B cell (primary cell): Measurements from ENCODE around the gene FHDC1. TPM values are rescaled to one million over a fixed set of nuclear protein-coding genes. Genes with fewer than 3 reads are reported as not detected.

ENCODE experiments used
- ATAC-seq: fragments of 200-7000 bp; cut with Tn5 transposase; one replicate; pipeline ENCODE4 v1.10.0; 2021; ENCODE audit warnings: low read depth, mild to moderate bottlenecking, moderate number of reproducible peaks, moderate library complexity
- CTCF ChIA-PET: fragments of 350-600 bp; sonication (Branson Sonifier 250); formaldehyde crosslinking; loops from one replicate; lab custom pipeline; 2021; ENCODE audit warnings: antibody characterized with exemption, inconsistent platforms; lab: Charles Lee
- POLR2A ChIA-PET: fragments of 350-600 bp; sonication (Branson Sonifier 250); formaldehyde crosslinking; loops from one replicate; lab custom pipeline; 2021; ENCODE audit warnings: antibody characterized with exemption; lab: Charles Lee
- DNase-seq: peaks from one replicate; pipeline ENCODE4 v3.0.0; 2013
- H2AFZ ChIP-seq: 2 replicates; pipeline ENCODE4 v1.6.1; 2012; ENCODE audit warnings: mild to moderate bottlenecking, low read depth, low read length; ENCODE audit not compliant: insufficient read depth, poor library complexity, severe bottlenecking
- H3K27ac ChIP-seq, 2 donors: 1 replicate in 1 of 2; 2 replicates in 1 of 2; pipeline ENCODE4 v1.5.1; 2012 to 2013; ENCODE audit warnings: low read length in 2 of 2, mild to moderate bottlenecking in 2 of 2, moderate library complexity in 1 of 2
- H3K27me3 ChIP-seq, 4 experiments: fragments of 200-600 bp in 1 of 4; sonication (generic) in 1 of 4; replicated peaks in 1 of 4; 1 replicate in 2 of 4; 2 replicates in 2 of 4; pipeline versions ENCODE4 v1.6.1 to v1.7.0; 2013 to 2016; ENCODE audit warnings: low read length in 3 of 4, mild to moderate bottlenecking in 2 of 4, mixed read lengths in 1 of 4, moderate library complexity in 1 of 4; ENCODE audit not compliant: insufficient read depth in 4 of 4, control insufficient read depth in 3 of 4; ENCODE audit errors: control extremely low read depth in 1 of 4
- H3K36me3 ChIP-seq, 2 experiments: replicated peaks in 1 of 2; 1 replicate in 1 of 2; 2 replicates in 1 of 2; pipeline versions ENCODE4 v1.6.1 to v1.7.1; 2013; ENCODE audit warnings: low read length in 1 of 2; ENCODE audit not compliant: insufficient read depth in 2 of 2, control insufficient read depth in 1 of 2; ENCODE audit errors: control extremely low read depth in 1 of 2, extremely low read depth in 1 of 2
- H3K4me1 ChIP-seq, 2 donors: fragments of 200-600 bp in 1 of 2; sonication (generic) in 1 of 2; 1 replicate in 1 of 2; 2 replicates in 1 of 2; pipeline versions ENCODE4 v1.5.1 to v1.6.1; 2013 to 2017; ENCODE audit warnings: low read length in 2 of 2; ENCODE audit not compliant: control insufficient read depth in 2 of 2, insufficient read depth in 2 of 2
- H3K4me2 ChIP-seq: replicated peaks from 2 replicates; pipeline ENCODE3; 2012; ENCODE audit warnings: mild to moderate bottlenecking, low read depth, low read length; ENCODE audit not compliant: poor library complexity, severe bottlenecking
- H3K4me3 ChIP-seq, 5 experiments: fragments of 200-600 bp in 1 of 5; sonication (generic) in 1 of 5; 1 replicate in 3 of 5; 2 replicates in 2 of 5; pipeline versions ENCODE4 v1.5.1 to v1.7.0; 2011 to 2016; ENCODE audit warnings: low read length in 4 of 5, mild to moderate bottlenecking in 4 of 5, low read depth in 2 of 5, control low read depth in 1 of 5, moderate library complexity in 1 of 5; ENCODE audit not compliant: insufficient read depth in 1 of 5; ENCODE audit errors: control extremely low read depth in 1 of 5, extremely low read depth in 1 of 5
- H3K79me2 ChIP-seq: fragments of 200-600 bp; sonication (generic); one replicate; pipeline ENCODE4 v1.6.0; 2016; ENCODE audit warnings: low read length; ENCODE audit not compliant: control insufficient read depth, insufficient read depth
- H3K9ac ChIP-seq: fragments of 200-600 bp; sonication (generic); 2 replicates; pipeline ENCODE4 v1.6.1; 2017; ENCODE audit warnings: mild to moderate bottlenecking, low read length, moderate library complexity
- H3K9me3 ChIP-seq, 3 donors: one replicate each; pipeline versions ENCODE4 v1.6.1 to v1.7.1; 2013; ENCODE audit warnings: low read length in 2 of 3; ENCODE audit not compliant: control insufficient read depth in 2 of 3, insufficient read depth in 1 of 3; ENCODE audit errors: control extremely low read depth in 1 of 3
- H4K20me1 ChIP-seq: 2 replicates; pipeline ENCODE4 v1.6.0; 2012; ENCODE audit warnings: mild to moderate bottlenecking, low read length; ENCODE audit not compliant: insufficient read depth, control insufficient read depth, poor library complexity, severe bottlenecking
- H3K27ac Mint-ChIP-seq: one replicate; pipeline ENCODE4 v1.8.0; 2021; ENCODE audit warnings: mixed read lengths
- H3K27me3 Mint-ChIP-seq: one replicate; pipeline ENCODE4 v1.8.0; 2021; ENCODE audit warnings: mixed read lengths
- H3K4me1 Mint-ChIP-seq: one replicate; pipeline ENCODE4 v1.8.0; 2021; ENCODE audit warnings: mixed read lengths
- H3K4me3 Mint-ChIP-seq: one replicate; pipeline ENCODE4 v1.8.0; 2021; ENCODE audit warnings: mixed read lengths
- H3K9me3 Mint-ChIP-seq: one replicate; pipeline ENCODE4 v1.8.0; 2022; ENCODE audit warnings: mixed read lengths; ENCODE audit not compliant: insufficient read depth
- EZH2 ChIP-seq: IDR thresholded peaks from 2 replicates; pipeline ENCODE4 v1.6.1; 2012; ENCODE audit warnings: borderline replicate concordance, low read depth, mild to moderate bottlenecking, moderate library complexity, low read length; ENCODE audit not compliant: insufficient read depth, poor library complexity, severe bottlenecking
- WGBS: methylation state at CpG from one replicate; pipeline ENCODE4 v1.1.5; 2013; ENCODE audit warnings: missing lambda C conversion rate; ENCODE audit not compliant: insufficient coverage; 5-methylcytosine and 5-hydroxymethylcytosine counted together
- intact Hi-C: fragments of 100-400 bp; cut with micrococcal nuclease; formaldehyde crosslinking; loops from one replicate; pipeline ENCODE4 v1.10.0; 2022
- polyA plus RNA-seq: library from polyadenylated mRNA; depleted of rRNA; stranded (reverse); fragments of >200 nt; gene quantifications from 2 replicates; pipeline ENCODE4 v1.2.3, GENCODE V29; 2012
- total RNA-seq, 2 donors: library from RNA; stranded (reverse); fragments of 120-200 nt in 1 of 2; gene quantifications; 1 replicate in 1 of 2; 2 replicates in 1 of 2; pipeline versions ENCODE4 v1.2.3 to v1.2.4, GENCODE V29; 2013 to 2022
- TF ChIP-seq, protein P1 (sequence below): fragments of 200-600 bp; IDR thresholded peaks from one replicate; pipeline ENCODE4 v1.8.0; 2022; ENCODE audit warnings: antibody characterized with exemption, mild to moderate bottlenecking

FHDC1 gene
- total and polyA plus RNA-seq, 2 donors (not counting 1 experiment from before 2014, with no cell fraction given), result 0.13 to 0.57 TPM

- no peak overlapping the region for H3K27ac Mint-ChIP-seq
- ChIA-PET POLR2A (no interaction called here), CTCF (interaction anchor here (0.5 kb wide), 1 partner anchor 312 kb away, joined by 3 read pairs; no protein-coding TSS in a partner anchor)
- H3K9me3 Mint-ChIP-seq, result peaks cover 4% of the 10 kb centered on the region
- Histone ChIP-seq H3K4me1 (peaks cover 41 to 51% of the 10 kb centered on the region in 2 donors), H3K79me2 (no peaks in the 10 kb centered on the region), H2AFZ (no peak overlapping the region), H3K27me3 (no peaks in the 10 kb centered on the region), H3K4me2 (no peak overlapping the region), H4K20me1 (no peaks in the 10 kb centered on the region), H3K4me3 (no peak overlapping the region), H3K27ac (no peak overlapping the region), H3K36me3 (no peaks in the 10 kb centered on the region), H3K9ac (no peak overlapping the region), H3K9me3 (peaks cover 4 to 17% (median 12%) of the 10 kb centered on the region in 3 donors)
- WGBS, result 86% methylated on average over 1 of the region's 8 CpGs
- no peak for DNase-seq
- H3K27me3 Mint-ChIP-seq, result peaks cover 7% of the 10 kb centered on the region
- H3K4me1 Mint-ChIP-seq, result peaks cover 51% of the 10 kb centered on the region
- no peak for TF ChIP-seq EZH2
- TF ChIP-seq, protein P1, sequence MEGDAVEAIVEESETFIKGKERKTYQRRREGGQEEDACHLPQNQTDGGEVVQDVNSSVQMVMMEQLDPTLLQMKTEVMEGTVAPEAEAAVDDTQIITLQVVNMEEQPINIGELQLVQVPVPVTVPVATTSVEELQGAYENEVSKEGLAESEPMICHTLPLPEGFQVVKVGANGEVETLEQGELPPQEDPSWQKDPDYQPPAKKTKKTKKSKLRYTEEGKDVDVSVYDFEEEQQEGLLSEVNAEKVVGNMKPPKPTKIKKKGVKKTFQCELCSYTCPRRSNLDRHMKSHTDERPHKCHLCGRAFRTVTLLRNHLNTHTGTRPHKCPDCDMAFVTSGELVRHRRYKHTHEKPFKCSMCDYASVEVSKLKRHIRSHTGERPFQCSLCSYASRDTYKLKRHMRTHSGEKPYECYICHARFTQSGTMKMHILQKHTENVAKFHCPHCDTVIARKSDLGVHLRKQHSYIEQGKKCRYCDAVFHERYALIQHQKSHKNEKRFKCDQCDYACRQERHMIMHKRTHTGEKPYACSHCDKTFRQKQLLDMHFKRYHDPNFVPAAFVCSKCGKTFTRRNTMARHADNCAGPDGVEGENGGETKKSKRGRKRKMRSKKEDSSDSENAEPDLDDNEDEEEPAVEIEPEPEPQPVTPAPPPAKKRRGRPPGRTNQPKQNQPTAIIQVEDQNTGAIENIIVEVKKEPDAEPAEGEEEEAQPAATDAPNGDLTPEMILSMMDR, result no peak
- H3K4me3 Mint-ChIP-seq, result no peak overlapping the region
- intact Hi-C loops, result no loop called here
- ATAC-seq, result no peak
Observed at GRCh38 chr4:153005899-153006381, 69.8 kb downstream of the FHDC1 start.

- Mint-ChIP-seq H3K4me3 (peak overlapping the region; percentile 72), H3K27ac (peak overlapping the region; percentile 79), H3K9me3 (peaks cover 10% of the 10 kb centered on the region), H3K4me1 (peaks cover 60% of the 10 kb centered on the region), H3K27me3 (peaks cover 3% of the 10 kb centered on the region)
- 38% methylated on average over 8 of the region's 15 CpGs for WGBS
- Histone ChIP-seq H3K27ac (peak overlapping the region; percentile 35 to 44), H4K20me1 (no peaks in the 10 kb centered on the region), H3K36me3 (no peaks in the 10 kb centered on the region), H3K79me2 (no peaks in the 10 kb centered on the region), H3K27me3 (no peaks in the 10 kb centered on the region), H3K9ac (peak overlapping the region; percentile 64), H2AFZ (peak overlapping the region; percentile 46), H3K4me2 (peak overlapping the region; percentile 77), H3K4me3 (peak overlapping the region in 4 of 5 experiments; percentile 25 to 56 (median 38)), H3K4me1 (peaks cover 47 to 57% of the 10 kb centered on the region in 2 donors), H3K9me3 (peaks cover 4 to 24% (median 14%) of the 10 kb centered on the region in 3 donors)
- intact Hi-C loops, result no loop called here
- ChIA-PET CTCF (interaction anchor here (0.8 kb wide), 1 partner anchor 75 kb away, joined by 3 read pairs; no protein-coding TSS in a partner anchor), POLR2A (no interaction called here)
- peak; percentile 82 for ATAC-seq
- no peak for TF ChIP-seq EZH2
- TF ChIP-seq, protein P1, result no peak
- DNase-seq, result peak; percentile 79
Observed at GRCh38 chr4:153008578-153009199, 72.6 kb downstream of the FHDC1 start.
